GM03348 (cell line): Measurements from ENCODE around the gene HAND1.

Experiments used
- DNase-seq: peaks from one replicate; pipeline ENCODE4 v3.0.0; 2012; ENCODE audit warnings: low spot score

The HAND1 gene

GRCh38 chr5:154478752-154479159 is 729 bp upstream of the HAND1 start:
- DNase-seq = no peak

- peak; percentile 63 for DNase-seq
These were observed 424 bp downstream of the HAND1 start for GRCh38 chr5:154477382-154478223.

- no peak for DNase-seq
These were observed 1.4 kb downstream of the HAND1 start for GRCh38 chr5:154476354-154477205.

GRCh38 chr5:154475591-154476353 is 2.3 kb downstream of the HAND1 start:
- no peak for DNase-seq

- no peak for DNase-seq
These were observed 3.4 kb downstream of the HAND1 start for GRCh38 chr5:154474396-154475334.

GRCh38 chr5:154473581-154474283 is 4.3 kb downstream of the HAND1 start:
- DNase-seq = no peak

- DNase-seq = no peak
These were observed 5.0 kb downstream of the HAND1 start for GRCh38 chr5:154472871-154473580.

- DNase-seq = no peak
These were observed 6.8 kb downstream of the HAND1 start for GRCh38 chr5:154470947-154471870.

- no peak for DNase-seq
These were observed 7.9 kb downstream of the HAND1 start for GRCh38 chr5:154470137-154470536.

GRCh38 chr5:154467655-154468354 is 10.2 kb downstream of the HAND1 start:
- peak; percentile 92 for DNase-seq

GRCh38 chr5:154466671-154467070 is 11.4 kb downstream of the HAND1 start:
- no peak for DNase-seq

- no peak for DNase-seq
These were observed 11.9 kb downstream of the HAND1 start for GRCh38 chr5:154466147-154466546.

GRCh38 chr5:154465169-154465568 is 12.9 kb downstream of the HAND1 start:
- DNase-seq = peak; percentile 51

- no peak for DNase-seq
These were observed 13.6 kb downstream of the HAND1 start for GRCh38 chr5:154464438-154464837.

GRCh38 chr5:154461531-154461930 is 16.5 kb downstream of the HAND1 start:
- no peak for DNase-seq

- no peak for DNase-seq
These were observed 17.9 kb downstream of the HAND1 start for GRCh38 chr5:154460172-154460571.

GRCh38 chr5:154459015-154459414 is 19.0 kb downstream of the HAND1 start:
- DNase-seq = no peak

- DNase-seq = no peak
These were observed 21.5 kb downstream of the HAND1 start for GRCh38 chr5:154456540-154456939.
